OCI-M2 (cell line): ENCODE results near the gene REX1BD.
"Not testable (repeated sequence)": the region's sequence is repeated elsewhere in the genome, so short reads cannot be mapped to it uniquely, and the experiment has no call there.

Experiments
- DNase-seq: peaks from one replicate; lab custom pipeline; 2025; ENCODE audit not compliant: unreplicated experiment; lab: John Stamatoyannopoulos, UW

REX1BD gene

DNA sequence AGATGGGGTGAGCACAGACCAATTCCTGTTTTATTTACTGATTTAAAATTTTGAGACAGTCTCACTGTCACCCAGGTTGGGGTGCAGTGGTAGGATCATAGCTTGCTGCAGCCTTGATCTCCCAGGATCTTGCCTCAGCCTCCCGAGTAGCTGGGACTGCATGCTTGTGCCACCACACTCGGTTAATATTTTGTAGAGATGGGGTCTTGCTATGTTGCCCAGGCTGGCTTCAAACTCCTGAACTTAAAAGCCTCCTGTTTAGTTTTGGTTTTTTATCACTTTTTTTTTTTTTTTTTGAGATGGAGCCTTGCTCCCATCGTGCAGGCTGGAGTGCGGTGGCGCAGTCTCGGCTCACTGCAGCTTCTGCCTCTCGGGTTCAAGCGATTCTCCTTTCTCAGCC lies 12.2 kb upstream of the REX1BD start:
- DNase-seq: no peak

DNA sequence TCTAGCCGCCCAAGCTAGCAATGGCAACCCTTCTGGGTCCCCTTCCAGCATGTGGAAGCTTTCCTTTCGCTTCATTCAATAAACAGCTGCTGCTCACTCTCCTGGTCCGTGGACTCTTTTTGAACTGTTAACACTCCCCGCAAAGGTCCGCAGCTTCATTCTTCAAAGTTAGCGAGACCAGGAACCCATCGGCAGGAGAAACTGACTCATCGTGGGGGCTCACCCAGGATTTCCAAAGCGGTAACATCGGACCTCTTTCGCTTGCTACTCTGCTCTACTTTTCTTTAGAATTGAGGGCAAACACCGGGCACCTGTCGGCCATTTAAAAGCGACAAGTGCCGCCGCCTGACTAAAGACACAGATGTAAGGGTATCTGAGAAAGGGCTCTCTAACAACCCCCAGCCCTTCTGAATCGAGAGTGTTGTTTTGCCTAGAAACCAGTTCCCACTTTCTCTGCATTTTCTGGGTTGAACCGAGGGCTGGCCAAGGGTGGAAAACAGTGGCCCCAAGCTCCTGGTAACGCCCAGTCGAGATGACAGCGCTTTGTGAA lies 11.2 kb upstream of the REX1BD start:
- no peak for DNase-seq

DNA sequence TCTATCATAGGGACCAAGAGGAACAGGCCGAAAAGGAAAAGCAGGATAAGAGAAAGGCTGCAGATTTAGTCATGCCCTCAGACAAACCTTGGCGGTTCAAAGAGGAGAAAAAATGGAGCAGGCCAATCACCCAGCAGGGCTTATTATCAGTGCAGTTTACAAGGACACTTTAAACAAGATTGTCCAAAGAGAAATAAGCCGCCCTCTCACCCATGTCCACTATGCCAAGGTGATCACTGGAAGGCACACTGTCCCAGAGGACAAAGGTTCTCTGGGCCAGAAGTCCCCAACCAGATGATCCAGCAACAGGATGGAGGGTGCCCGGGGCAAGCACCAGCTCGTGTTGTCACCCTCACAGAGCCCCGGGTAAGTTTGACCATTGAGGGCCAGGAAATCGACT lies 8.3 kb upstream of the REX1BD start:
- no peak for DNase-seq

DNA sequence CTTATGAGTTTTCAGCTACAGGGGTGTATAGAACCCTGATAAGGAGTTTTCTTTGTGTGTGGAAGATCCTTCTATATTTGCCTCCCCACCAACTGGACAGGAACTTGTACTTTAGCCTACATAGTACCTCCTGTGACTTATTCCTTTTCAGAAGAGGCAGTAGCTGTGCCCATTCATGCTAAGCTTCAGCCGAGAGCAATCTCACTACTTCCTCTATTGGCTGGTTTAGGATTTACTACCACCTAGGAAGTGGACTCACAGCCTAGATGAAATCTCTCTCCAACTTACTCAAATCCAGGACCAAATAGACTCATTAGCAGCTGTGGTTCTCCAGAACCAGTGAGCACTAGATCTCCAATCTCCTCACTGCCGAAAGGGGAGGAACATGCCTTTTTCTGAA lies 2.3 kb upstream of the REX1BD start:
- no peak for DNase-seq

DNA sequence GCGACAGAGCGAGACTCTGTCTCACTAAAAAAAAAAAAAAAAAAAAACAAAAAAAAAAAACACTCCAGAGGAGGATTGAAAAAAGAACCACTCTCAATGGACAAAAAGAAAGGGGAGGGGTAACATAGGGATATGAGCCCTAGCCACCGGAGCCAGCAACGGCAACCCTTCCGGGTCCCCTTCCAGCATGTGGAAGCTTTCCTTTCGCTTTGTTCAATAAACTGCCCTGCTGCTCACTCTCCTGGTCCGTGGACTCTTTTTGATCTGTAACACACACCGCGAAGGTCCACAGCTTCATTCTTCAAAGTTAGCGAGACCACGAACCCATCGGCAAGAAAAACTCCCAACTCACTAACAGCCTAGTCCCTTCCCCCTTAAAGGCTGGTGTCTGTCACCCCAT lies 1.0 kb upstream of the REX1BD start:
- DNase-seq: no peak

DNA sequence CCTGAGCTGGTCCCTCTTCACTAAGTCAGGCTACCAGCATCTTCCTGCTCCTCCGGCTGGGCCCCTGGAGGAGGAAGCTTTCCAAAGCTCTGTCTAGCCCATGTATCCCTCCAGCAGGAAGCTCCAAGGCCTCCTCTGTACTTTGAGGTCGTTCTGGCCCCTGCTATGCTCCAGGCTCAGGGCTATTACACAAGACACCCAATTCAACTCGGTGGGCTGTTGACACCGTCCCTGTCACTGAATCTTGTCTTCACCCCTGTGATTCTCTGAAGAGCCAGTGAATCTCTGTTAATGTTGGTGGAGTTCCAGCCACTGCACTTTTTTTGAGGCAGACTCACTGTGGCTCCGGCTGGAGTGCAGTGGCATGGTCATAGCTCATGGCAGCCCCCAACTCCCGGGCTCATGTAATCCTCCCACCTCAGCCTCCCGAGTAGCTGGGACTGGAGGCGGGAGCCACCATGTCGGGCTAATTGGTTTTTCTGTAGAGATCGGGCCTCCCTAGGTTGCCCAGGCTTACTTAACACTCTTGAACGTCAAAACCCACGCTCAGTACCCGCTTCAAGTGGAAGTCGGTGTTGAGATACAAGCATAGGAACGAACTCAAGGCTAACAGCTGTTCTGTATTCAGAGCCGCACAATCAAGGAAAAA lies 512 bp upstream of the REX1BD start:
- DNase-seq: no peak

DNA sequence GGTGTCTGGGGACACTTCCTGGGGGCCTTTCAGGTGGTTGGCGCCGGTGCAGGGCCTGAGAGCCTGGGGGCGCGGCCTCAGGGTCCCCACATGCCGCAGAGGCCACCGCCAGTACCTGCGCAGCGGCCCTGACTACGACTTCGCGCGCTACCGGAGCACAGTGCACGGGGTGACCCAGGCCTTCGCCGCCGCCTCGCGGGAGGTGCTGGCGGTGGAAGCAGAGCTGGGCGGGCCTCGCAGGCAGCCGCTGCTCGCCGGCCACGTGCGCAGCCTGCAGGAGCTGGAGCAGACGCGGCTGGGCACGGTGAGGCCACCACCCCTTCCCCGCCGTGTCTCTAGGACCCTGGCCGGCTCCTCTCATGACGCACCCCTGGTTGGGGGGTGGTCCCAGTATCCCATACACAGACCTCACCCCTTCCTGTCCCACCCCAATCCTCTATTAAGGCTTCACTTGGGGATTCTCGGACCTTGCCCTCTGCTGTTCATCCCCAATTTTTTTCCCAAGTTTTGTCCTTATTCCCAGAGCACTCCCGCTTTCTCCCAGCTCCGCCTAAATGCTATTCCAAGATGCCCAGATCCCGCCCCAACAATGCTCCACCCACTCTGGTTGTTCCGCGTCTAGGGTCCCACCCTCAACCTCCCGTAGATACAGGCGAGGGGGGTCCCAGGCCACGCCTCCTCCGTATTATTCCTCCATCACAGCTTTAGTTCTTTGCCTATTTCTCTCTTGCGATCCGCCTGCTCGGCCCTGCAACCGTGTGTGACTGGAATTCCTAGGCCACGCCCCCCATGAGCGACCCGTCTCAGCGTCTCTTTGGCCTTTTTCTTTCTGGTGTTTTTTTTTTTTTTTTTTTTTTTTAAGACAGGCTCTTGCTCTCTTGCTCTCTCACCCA lies 1.0 kb downstream of the REX1BD start:
- no peak for DNase-seq

DNA sequence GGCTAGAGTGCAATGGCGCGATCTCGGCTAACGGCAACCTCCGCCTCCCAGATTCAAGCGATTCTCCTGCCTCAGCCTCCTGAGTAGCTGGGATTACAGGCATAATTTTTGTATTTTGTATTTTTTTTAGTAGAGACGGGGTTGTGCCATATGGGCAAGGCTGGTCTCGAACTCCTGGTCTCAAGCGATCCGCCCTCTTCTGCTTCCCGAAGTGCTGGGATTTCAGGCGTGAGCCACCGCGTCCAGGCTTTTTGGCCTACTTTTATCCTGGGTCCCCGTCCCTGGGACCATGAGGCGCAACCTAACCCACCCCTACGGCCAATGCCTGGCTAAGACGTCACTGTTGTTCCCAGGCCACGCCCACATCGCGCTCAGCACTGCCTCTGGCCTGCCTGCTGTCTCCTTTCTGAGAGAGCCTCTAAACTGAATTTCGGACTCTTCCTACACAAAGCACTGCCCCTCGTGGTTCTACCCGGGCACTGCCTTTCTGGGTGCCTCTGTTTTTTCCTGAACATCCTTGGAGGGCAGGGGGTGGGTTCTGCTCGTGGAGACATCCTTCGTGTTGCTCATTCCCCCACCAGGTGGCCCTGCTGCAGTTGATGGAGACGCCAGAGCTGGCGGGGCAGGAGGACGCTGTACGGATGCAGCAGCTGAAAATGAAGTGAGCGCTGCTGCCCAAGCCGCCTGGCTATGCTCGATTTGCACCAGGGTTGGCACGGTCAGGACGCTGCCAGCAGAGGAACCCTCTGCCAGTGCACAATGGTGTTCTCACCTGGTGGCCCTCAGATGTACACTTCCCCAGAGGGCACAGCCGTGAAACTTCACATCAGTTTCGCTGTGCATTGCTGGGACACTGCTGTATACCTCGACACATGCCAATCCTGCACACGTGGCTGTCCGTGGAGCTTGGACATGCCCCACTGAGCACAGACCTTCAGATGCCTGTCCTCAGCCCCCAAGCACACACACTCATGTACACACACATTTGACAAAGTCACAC lies 2.0 kb downstream of the REX1BD start:
- no peak for DNase-seq

DNA sequence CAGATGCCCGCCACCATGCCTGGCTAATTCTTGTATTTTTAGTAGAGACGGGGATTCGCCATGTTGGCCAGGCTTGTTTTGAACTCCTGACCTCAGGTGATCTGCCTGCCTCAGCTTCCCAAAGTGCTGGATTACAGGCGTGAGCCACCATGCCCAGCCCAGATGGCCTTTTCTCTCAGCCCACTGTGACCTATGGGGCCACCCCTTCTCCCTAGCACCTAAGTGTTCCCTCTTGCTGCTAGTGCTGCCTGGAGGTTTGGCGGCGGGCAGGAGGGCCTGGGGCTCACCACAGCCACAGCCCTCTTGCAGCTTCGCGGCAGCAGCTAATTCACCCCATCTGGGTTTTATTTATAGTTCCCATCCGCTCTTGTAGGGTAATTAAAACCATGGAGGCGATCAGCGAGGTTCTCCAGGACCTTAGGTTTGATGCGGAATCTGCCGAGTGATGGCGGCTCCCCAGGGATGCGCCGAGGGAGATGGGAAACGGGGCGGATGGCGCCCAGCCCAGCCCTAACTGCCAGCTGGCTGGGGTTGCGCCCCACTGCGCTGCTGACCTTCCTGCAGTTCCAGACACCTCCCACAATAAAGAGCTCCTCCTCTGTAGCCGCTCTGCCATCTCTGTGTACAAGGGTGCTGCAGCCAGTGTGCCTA lies 3.3 kb downstream of the REX1BD start:
- no peak for DNase-seq

DNA sequence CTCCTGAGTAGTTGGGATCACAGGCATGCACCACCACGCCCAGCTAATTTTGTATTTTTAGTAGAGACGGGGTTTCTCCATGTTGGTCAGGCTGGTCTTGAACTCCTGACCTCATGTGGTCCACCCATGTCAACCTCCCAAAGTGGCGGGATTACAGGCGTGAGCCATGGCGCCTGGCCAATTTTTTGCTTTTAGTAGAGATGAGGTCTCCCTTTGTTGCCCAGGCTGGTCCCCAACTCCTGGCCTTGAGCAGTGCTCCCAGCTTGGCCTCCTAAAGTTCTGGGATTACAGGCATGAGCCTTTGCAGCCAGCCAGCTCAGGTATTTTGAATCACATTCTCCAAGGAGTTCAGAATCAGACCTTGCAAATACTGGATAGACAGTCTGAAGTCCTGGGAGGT lies 4.1 kb downstream of the REX1BD start:
- DNase-seq: not testable (repeated sequence)

DNA sequence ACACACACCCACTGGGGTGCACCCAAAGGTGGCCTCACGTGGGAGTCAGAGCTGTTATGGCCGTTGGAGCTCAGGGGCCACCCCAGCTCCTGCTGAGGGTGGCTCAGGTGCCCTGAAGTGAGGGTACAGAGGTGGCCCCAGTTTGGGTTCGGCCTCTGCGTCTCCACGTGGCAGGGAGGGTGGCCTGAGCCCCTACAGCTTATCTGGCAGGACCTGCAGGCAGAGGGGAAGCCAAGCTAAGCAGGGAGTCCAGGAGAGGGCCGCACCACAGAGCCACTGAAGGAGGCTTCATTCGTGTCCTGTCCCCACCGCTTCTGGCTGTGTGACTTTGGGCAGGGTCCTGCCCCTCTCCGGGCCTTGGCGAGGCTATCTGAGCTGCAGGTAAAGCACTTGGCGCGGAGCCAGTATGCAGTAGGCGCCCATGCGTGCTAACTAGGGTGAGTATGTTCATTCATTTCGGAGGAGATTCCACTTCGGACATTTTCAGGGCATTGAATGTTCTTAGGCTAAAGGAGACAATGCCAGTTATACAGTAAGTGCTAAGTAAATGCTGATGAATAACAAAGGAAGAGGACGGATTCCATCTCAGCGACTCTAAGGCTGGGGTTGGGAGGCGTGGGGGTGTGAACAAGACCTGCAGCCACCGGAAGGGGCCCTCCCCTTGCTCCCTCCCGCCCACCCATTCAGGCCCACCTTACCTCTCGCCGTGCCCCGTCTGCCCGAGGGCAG lies 4.9 kb downstream of the REX1BD start:
- DNase-seq: no peak

DNA sequence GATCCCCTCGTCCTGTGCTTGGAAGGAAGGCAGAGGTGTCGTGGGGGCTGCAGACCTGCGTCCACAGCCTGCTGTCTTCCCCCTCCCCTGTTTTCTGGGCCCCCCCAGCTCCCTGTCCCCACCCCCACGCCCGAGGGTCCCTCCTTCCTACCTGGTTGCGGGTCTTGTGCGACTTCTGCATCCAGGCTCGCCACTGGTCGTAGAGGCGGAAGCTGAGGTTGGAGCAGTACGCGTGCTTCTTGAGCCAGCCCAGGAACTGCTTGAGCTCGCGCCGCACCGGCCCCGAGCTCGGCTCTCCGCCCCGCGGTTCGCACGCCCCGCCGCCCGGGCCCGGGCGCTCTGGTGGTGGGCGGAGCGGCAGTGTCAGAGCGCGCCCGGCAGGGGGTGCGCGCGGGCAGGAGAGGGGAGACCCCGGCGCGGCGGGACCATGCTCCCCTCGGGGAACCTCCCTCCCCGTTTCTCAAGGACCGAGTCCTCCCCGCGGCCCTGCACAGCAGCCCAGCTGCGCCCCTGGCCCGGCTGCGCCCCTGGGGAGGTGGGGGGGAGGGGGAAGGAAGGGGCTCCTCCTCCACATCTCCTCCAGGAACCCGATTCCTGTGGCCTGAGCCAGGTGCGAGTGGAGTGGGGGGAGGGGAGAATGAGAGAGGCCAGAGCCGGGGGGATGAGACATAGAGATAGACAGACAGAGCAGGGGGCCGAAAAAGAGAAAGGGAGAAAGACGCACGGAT lies 5.7 kb downstream of the REX1BD start:
- DNase-seq: peak; percentile 41

DNA sequence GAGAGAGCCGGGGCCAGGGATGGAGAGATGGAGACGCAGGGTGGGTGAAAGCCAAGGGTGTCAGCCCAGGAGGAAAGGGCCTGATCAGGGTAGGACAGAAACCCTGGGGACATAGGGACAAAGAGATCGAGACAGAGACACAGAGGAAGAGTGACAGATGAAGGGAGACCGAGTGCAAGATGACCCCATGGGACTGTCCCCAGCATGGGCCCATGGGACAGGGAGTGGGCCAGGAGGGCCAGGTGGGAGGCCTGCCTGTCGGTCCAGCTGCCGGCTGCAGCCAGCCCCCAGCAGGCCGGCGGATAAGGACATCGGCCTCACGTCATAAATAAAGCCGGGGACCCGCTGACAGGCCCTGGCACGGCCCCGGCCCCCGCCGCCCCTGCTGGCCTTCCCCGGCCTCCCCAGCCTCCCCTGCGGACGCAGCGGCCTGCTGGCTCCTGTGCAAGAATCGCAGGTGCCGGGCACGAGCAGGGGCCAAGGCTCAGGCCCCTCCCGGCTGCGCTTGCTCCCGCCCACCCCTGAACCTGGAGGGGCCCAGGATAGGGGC lies 6.3 kb downstream of the REX1BD start:
- no peak for DNase-seq

DNA sequence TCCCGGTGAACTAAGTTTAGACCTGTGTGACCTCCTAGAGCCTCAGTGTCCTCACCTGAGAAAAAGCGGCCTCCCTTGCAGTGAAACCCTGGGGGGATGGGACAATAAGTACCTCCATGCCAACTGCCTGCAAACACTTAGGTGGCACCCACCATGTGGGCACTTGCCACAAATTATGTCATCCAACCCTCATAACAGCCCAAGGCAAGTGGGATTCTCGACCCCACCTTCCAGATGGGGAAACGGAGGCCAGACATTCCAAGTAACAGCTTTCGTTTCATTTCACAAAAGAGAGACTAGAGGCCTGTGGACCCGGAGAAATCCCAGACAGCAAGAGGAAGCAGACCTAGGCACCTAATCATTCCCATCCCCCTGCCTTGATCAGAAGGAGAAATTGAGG lies 6.9 kb downstream of the REX1BD start:
- DNase-seq: no peak

DNA sequence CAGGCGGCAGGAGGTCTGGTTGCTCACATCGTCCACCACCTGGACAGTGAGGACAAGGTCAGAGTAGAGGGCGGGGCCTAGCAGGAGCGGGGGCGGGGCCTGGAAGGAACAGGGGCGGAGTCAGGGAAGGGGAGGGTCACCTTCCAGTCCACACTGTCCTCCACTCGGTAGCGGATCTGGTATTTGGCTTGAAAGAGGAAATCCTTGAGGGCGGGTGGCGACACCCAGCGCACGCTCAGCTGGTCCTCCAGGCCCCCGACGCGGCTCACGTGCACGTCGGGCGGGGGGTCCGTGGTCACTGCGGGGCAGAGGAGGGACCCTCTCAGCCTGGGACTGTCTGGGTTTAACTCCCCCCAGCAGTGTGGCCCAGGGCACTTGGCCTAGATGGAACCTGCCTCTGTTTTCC lies 8.2 kb downstream of the REX1BD start:
- DNase-seq: no peak

DNA sequence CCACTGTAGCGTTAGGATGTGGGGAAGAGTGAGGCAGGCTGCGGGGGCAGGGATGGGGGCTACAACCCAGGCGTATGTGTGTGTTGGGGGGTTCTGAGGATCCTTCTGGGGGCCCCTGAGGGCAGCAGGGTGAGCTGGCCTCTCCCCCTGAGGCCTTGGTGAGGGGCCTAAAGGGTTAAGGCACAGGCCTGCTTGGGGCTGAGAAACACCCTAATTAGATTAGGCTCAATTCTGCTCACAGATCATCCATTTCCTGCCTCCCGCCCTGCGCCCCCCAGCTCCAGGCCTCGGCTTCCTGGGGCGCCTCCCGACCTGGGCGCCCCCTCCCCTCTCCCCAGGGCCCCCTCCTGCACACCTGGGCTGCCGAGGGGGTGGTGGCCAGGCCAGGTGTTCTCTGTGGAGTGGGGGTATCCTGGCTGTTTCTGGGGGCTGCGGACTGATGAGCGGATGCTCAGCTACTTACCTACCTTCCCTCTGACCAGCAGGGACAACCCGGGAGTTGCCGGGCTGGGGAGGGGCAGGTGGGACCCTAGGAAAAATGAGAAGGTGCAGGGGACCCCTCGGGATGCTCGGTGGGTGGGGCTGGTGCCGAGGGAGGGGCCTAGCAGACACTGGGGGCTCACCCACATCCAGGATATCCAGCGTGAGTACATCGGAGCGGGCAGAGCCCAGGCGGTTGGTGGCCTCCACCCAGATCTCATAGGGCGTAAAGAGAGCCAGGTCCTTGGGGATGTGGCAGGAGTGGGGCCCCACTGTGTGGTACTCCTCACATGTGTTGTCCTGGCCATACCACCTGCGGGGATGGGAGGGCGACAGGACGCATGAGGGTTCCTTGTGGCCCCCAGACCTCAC lies 9.4 kb downstream of the REX1BD start:
- no peak for DNase-seq

DNA sequence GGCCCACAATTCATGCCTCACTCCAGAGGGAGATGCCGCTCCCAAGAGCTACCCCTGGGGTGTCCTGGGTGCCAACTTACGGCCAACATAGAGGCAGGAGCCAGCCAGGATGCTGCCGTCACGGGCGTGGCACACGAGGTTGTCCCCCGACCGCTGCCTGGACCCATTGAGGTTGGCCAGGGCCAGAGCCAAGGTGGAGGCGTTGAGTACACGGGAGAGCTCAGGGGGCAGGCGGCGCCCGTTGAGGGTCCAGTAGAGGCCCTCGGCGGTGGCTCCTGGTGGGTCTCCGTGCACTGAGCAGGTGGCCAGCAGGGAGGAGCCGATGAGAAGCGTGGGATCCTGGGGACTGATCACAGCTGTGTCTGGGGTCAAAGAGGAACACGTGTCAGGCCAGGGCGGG lies 10.9 kb downstream of the REX1BD start:
- DNase-seq: no peak
